CD4-positive, alpha-beta T cell (primary cell): ENCODE measurements around the gene EDEM1. TPM values are rescaled to one million over a fixed set of nuclear protein-coding genes. Genes with fewer than 3 reads are reported as not detected.

Experiments used
- ATAC-seq: fragments of 200-7000 bp; cut with Tn5 transposase; one replicate; pipeline ENCODE4 v1.10.0; 2022; ENCODE audit warnings: mild to moderate bottlenecking; ENCODE audit not compliant: poor library complexity
- CTCF ChIA-PET: fragments of 350-600 bp; sonication (Branson Sonifier 250); formaldehyde crosslinking; loops from one replicate; lab custom pipeline; 2021; ENCODE audit warnings: antibody characterized with exemption, inconsistent platforms; lab: Charles Lee
- POLR2A ChIA-PET: fragments of 350-600 bp; sonication (Branson Sonifier 250); formaldehyde crosslinking; loops from one replicate; lab custom pipeline; 2021; ENCODE audit warnings: antibody characterized with exemption, inconsistent platforms; lab: Charles Lee
- DNase-seq, 14 experiments: peaks; one replicate each; pipeline ENCODE4 v3.0.0-alpha.2; 2013 to 2020; ENCODE audit warnings: mixed read lengths in 2 of 14
- H3K27ac ChIP-seq, 2 donors: one replicate each; pipeline versions ENCODE4 v1.5.1 to v1.7.0; 2013; ENCODE audit warnings: low read length in 2 of 2, low read depth in 1 of 2, mild to moderate bottlenecking in 1 of 2
- H3K27me3 ChIP-seq, 2 experiments: 1 replicate in 1 of 2; 2 replicates in 1 of 2; pipeline versions ENCODE4 v1.6.1 to v1.7.0; 2013; ENCODE audit warnings: low read length in 2 of 2, control low read depth in 1 of 2, mild to moderate bottlenecking in 1 of 2, moderate library complexity in 1 of 2; ENCODE audit not compliant: insufficient read depth in 2 of 2, control insufficient read depth in 1 of 2
- H3K36me3 ChIP-seq: one replicate; pipeline ENCODE4 v1.6.1; 2013; ENCODE audit warnings: low read length, control low read depth; ENCODE audit not compliant: insufficient read depth
- H3K4me1 ChIP-seq: one replicate; pipeline ENCODE4 v1.6.1; 2013; ENCODE audit warnings: low read length, control low read depth; ENCODE audit not compliant: insufficient read depth
- H3K4me3 ChIP-seq: one replicate; pipeline ENCODE4 v1.5.1; 2013; ENCODE audit warnings: mild to moderate bottlenecking, low read length, moderate library complexity
- H3K9me3 ChIP-seq, 2 experiments: 1 replicate in 1 of 2; 2 replicates in 1 of 2; pipeline versions ENCODE4 v1.6.1 to v1.7.0; 2013; ENCODE audit warnings: low read length in 2 of 2, mild to moderate bottlenecking in 2 of 2, control low read depth in 1 of 2, moderate library complexity in 1 of 2; ENCODE audit not compliant: control insufficient read depth in 1 of 2, insufficient read depth in 1 of 2
- H3K27ac Mint-ChIP-seq: one replicate; pipeline ENCODE4 v1.8.0; 2020; ENCODE audit warnings: mixed read lengths
- H3K27me3 Mint-ChIP-seq: one replicate; pipeline ENCODE4 v1.8.0; 2021; ENCODE audit warnings: mixed read lengths
- H3K36me3 Mint-ChIP-seq: one replicate; pipeline ENCODE4 v1.8.0; 2021; ENCODE audit warnings: low read depth, mixed read lengths
- H3K4me1 Mint-ChIP-seq: one replicate; pipeline ENCODE4 v1.8.0; 2021; ENCODE audit warnings: low read depth, mixed read lengths
- H3K4me3 Mint-ChIP-seq: one replicate; pipeline ENCODE4 v1.8.0; 2020; ENCODE audit warnings: mild to moderate bottlenecking, mixed read lengths
- H3K9me3 Mint-ChIP-seq: one replicate; pipeline ENCODE4 v1.8.0; 2020; ENCODE audit warnings: mixed read lengths
- CTCF ChIP-seq: fragments of 200-600 bp; IDR thresholded peaks from one replicate; pipeline ENCODE4 v1.8.0; 2022; ENCODE audit warnings: antibody characterized with exemption, mild to moderate bottlenecking
- intact Hi-C, 2 experiments: fragments of 100-400 bp; cut with DNase I in 1 of 2; cut with micrococcal nuclease in 1 of 2; formaldehyde crosslinking; loops; one replicate each; pipeline versions ENCODE4 v1.15.1 to v1.9.0; 2023 to 2025; cut with DNase I, micrococcal nuclease
- total RNA-seq, 174 experiments: library from RNA in 2 of 174; stranded (reverse) in 2 of 174; gene quantifications; one replicate each; pipeline ENCODE4 v1.2.3 and lab custom pipeline; 2021 to 2026

EDEM1 gene
- total RNA-seq, 2 experiments from 2014 or later, result 106 to 114 TPM

GRCh38 chr3:5252131-5252530 is 64.6 kb downstream of the EDEM1 start:
- no peak overlapping the region for H3K27ac ChIP-seq
- TF ChIP-seq CTCF, result no peak
- DNase-seq, result no peak
- Mint-ChIP-seq H3K4me1 (no peaks in the 10 kb centered on the region), H3K9me3 (no peaks in the 10 kb centered on the region), H3K4me3 (no peak overlapping the region), H3K27ac (no peak overlapping the region), H3K36me3 (no peaks in the 10 kb centered on the region), H3K27me3 (no peaks in the 10 kb centered on the region)
- ChIA-PET CTCF (no interaction called here), POLR2A (no interaction called here)
- no peaks in the 10 kb centered on the region for H3K9me3 ChIP-seq
- no peak for ATAC-seq
- H3K4me3 ChIP-seq, result no peak overlapping the region
- H3K4me1 ChIP-seq, result no peaks in the 10 kb centered on the region
- H3K36me3 ChIP-seq, result no peaks in the 10 kb centered on the region
- no peaks in the 10 kb centered on the region for H3K27me3 ChIP-seq
- intact Hi-C loops, result no loop called here

GRCh38 chr3:5254281-5255048 is 67.0 kb downstream of the EDEM1 start:
- no peak overlapping the region for H3K27ac Mint-ChIP-seq
- no peaks in the 10 kb centered on the region for H3K27me3 Mint-ChIP-seq
- H3K36me3 Mint-ChIP-seq, result no peaks in the 10 kb centered on the region
- intact Hi-C loops, result loop anchor here in 1 of 2 experiments (1.0 kb wide), 1 partner anchor 27 kb away; no protein-coding TSS in a partner anchor
- CTCF ChIA-PET, result no interaction called here
- H3K4me1 Mint-ChIP-seq, result no peaks in the 10 kb centered on the region
- ATAC-seq, result no peak
- POLR2A ChIA-PET, result no interaction called here
- Histone ChIP-seq H3K36me3 (no peaks in the 10 kb centered on the region), H3K27me3 (no peaks in the 10 kb centered on the region), H3K4me1 (no peaks in the 10 kb centered on the region), H3K9me3 (no peaks in the 10 kb centered on the region), H3K4me3 (no peak overlapping the region), H3K27ac (no peak overlapping the region)
- H3K9me3 Mint-ChIP-seq, result no peaks in the 10 kb centered on the region
- no peak for TF ChIP-seq CTCF
- no peak overlapping the region for H3K4me3 Mint-ChIP-seq
- DNase-seq, result no peak

GRCh38 chr3:5255404-5256344 is 68.2 kb downstream of the EDEM1 start:
- Mint-ChIP-seq H3K4me3 (no peak overlapping the region), H3K27ac (no peak overlapping the region), H3K36me3 (no peaks in the 10 kb centered on the region), H3K9me3 (no peaks in the 10 kb centered on the region), H3K27me3 (no peaks in the 10 kb centered on the region), H3K4me1 (peaks cover 5% of the 10 kb centered on the region)
- Histone ChIP-seq H3K36me3 (no peaks in the 10 kb centered on the region), H3K27me3 (no peaks in the 10 kb centered on the region), H3K4me1 (no peaks in the 10 kb centered on the region), H3K4me3 (no peak overlapping the region), H3K9me3 (no peaks in the 10 kb centered on the region), H3K27ac (no peak overlapping the region)
- TF ChIP-seq CTCF, result no peak
- POLR2A ChIA-PET, result no interaction called here
- ATAC-seq (no peak), DNase-seq (no peak)
- CTCF ChIA-PET, result no interaction called here
- intact Hi-C loops, result no loop called here
